ENCODE data around the gene DUSP1.
A peak's percentile ranks its signal among the peaks of the same experiment; 100 is the strongest.

DUSP1 gene

DNA sequence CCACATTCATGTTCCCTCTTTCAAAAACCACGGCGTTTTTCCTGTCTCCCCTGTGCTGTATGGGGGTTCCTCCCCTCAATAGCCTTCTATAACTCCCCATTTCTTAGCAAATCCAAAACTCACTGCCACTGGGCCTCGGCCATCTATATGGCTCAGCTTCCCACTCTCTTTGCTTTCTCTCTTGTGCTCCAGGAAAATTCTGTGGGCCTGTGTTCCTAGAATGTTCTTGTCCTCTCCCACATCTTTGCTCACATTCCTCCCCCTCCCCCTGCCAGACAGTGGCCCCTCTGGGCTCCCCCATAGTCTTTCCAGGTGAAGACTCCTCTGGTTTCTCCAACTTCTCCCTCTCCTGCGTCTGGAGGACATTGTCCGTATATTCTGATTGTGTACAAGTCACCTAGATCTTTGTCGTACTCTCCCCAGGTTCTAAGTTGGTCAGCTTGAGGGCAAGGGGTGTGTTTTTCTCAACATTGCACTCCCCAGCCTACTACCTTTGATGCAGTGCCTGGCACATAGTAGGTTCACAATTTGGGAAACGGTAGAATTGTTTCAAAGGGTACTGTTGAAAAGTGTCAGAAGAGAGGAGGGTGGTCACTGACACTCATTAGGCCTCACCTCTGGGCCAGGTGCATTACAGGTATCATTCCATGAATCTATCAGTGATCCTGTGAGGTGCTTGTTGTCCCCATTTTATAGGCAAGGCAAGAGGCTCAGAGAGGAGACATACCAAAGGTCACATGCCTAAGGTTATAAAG lies 3.7 kb upstream of the DUSP1 start:
- H3K9ac ChIP-seq (ENCODE audit: low read depth, low read length), result peak overlapping the region; percentile 99
- H3K27me3 ChIP-seq (ENCODE audit: control insufficient read depth, insufficient read depth, low read length), result no peaks in the 10 kb centered on the region
- peaks cover 11% of the 10 kb centered on the region for H3K36me3 ChIP-seq (ENCODE audit: insufficient read depth, low read length)
- peaks cover 72% of the 10 kb centered on the region for H3K4me1 ChIP-seq (ENCODE audit: control insufficient read depth, insufficient read depth, low read length)
- H3K4me3 ChIP-seq (ENCODE audit: low read length), result no peak overlapping the region
- H3K9me3 ChIP-seq (replicated peaks; ENCODE audit: low read length), result no peaks in the 10 kb centered on the region
- H3K4me2 ChIP-seq (ENCODE audit: low read length), result no peak overlapping the region

DNA sequence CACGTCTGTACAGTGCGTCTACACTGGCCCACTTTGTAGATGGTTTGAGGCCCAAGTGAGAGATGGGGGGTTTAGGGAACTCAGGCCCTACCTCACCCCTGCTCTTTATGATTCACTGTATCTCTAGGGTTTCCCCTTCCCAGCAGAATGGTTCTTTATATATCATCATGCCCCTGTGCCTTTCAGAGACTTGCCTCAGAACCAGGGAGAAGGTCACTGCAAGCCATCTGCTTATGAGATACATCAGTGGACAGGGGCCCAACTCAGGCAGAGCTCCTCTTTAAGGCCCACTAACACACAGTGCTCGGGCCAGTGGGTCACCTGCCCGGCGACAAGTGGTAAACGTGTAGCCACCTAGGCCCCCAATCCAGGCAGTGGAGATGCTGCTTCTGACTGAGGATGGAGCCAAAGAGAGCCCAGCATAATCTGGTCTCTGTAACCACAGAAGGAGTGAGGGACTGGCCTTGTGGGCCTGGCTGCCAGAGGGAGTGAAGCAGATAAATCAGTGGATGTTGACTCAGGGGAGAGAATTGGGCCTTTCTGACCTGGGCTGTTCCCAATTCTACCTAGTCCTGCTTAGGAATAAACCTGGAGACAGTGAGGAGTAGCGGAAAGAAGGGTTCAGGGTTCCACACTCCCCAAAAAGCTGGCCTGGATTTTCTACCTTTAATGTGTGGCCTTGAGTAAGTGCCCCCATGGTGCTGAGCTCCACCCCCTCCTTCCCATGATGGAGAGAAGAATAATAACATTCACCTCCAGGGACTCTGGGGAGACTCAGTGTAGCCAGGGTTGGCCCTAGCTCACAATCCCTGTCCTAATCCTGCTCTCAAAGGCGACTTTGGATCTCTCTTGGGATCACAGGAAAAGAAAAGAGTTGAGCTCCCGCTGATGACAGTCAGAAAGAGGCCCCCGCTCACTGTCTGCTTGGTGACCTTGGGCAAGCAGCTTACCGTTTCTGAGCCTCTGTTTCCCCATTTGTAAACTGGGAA lies 2.8 kb upstream of the DUSP1 start:
- Histone ChIP-seq H3K36me3 (ENCODE audit: insufficient read depth, low read length) (peaks cover 21% of the 10 kb centered on the region), H3K4me2 (ENCODE audit: low read length) (no peak overlapping the region), H3K27me3 (ENCODE audit: control insufficient read depth, insufficient read depth, low read length) (no peaks in the 10 kb centered on the region), H3K4me1 (ENCODE audit: control insufficient read depth, insufficient read depth, low read length) (peaks cover 68% of the 10 kb centered on the region), H3K4me3 (ENCODE audit: low read length) (peak overlapping the region; percentile 26), H3K9me3 (replicated peaks; ENCODE audit: low read length) (no peaks in the 10 kb centered on the region), H3K9ac (ENCODE audit: low read depth, low read length) (peak overlapping the region; percentile 99)

DNA sequence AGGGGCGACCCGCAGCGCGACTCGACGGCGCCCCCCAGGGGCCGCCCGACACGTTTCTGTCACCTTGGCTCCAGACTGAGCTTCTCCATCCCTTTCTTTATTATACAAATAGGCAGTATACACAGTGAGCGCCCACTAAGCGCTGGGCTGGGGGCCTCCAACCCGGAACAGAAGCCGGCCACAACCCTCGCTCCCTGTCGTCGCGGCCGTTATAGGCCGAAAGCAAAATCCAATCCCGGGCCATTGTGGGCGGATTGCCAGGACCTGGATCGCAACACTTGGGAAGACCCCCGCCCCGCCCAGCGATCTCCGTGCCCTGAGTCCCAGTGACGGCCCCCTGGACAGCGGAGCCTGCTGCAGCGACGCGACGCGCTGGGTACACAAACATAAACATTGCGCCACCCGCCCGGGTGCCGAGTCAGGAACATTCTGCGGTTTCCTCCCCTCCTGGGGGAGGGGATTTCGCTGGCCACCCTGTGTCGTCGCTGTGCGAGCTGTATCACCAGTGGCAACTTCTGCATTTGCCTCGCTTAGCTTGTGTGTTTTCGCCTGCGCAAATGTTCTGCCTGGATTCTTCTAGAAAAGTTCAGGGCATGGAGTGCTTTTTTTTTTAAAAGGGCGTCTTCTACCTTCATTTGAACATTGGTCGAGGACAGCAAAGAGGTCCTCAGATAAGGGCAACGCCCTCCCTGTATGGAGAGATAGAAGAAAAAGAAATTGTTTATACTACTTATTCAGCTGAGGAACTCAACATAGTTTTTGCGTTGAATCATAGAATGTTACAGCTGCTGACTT lies 1.3 kb upstream of the DUSP1 start:
- Histone ChIP-seq H3K4me2 (ENCODE audit: low read length) (peak overlapping the region; percentile 90), H3K9ac (ENCODE audit: low read depth, low read length) (peak overlapping the region; percentile 99), H3K9me3 (replicated peaks; ENCODE audit: low read length) (no peaks in the 10 kb centered on the region), H3K4me1 (ENCODE audit: control insufficient read depth, insufficient read depth, low read length) (peaks cover 54% of the 10 kb centered on the region), H3K4me3 (ENCODE audit: low read length) (peak overlapping the region; percentile 67), H3K36me3 (ENCODE audit: insufficient read depth, low read length) (peaks cover 35% of the 10 kb centered on the region), H3K27me3 (ENCODE audit: control insufficient read depth, insufficient read depth, low read length) (no peaks in the 10 kb centered on the region)

DNA sequence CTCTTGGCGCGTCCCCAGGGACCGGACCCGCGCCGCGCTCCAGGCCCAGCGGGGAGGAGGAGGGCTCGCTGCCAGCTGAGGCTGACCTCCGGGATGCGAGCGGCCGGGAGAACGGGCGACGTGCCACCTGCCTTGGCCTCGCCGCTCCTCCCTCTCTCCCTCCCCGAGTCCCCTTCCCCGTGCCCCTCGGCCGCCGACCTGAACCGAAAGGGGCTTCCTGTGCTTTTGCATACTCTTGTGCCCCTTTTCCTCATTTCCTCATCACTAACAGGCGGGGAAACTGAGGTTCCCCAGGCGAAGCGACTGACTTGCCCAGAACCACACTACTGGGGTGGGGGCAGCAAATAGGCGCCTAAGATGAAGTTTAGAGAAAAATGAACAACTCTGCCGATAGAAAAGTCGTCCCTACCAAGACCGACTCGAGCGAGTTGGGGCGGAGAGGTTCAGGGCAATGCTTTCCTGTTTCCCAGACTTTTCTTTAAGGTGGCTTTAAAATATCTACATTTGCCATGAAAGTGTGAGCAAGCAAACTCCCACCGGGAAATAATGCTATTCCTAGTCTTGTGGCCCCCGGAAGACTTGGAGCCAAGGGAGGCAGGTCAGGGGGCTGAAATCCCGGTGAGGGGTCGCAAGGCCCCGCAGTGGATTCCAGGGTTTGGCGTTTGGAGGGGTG lies 580 bp upstream of the DUSP1 start:
- Histone ChIP-seq H3K27me3 (ENCODE audit: control insufficient read depth, insufficient read depth, low read length) (no peaks in the 10 kb centered on the region), H3K4me2 (ENCODE audit: low read length) (peak overlapping the region; percentile 90), H3K4me1 (ENCODE audit: control insufficient read depth, insufficient read depth, low read length) (peaks cover 50% of the 10 kb centered on the region), H3K9me3 (replicated peaks; ENCODE audit: low read length) (no peaks in the 10 kb centered on the region), H3K9ac (ENCODE audit: low read depth, low read length) (peak overlapping the region; percentile 99), H3K36me3 (ENCODE audit: insufficient read depth, low read length) (peaks cover 36% of the 10 kb centered on the region), H3K4me3 (ENCODE audit: low read length) (peak overlapping the region; percentile 67)

DNA sequence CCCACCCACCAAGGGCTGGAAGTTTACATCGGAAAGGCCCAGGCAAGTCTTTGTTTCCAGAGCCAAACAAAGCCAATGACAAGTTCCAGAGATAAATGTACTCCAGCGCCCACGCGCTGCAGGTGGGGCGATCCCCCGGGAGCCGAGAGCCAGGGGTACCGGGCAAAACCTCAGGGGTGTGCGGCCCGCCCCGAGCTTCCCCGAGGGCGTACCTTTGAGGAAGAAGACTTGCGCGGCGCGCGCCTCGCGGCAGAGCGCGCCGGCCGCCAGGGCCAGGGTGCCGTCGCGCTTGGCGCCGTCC lies 671 bp downstream of the DUSP1 start:
- Histone ChIP-seq H3K9me3 (replicated peaks; ENCODE audit: low read length) (no peaks in the 10 kb centered on the region), H3K4me2 (ENCODE audit: low read length) (peak overlapping the region; percentile 69), H3K4me1 (ENCODE audit: control insufficient read depth, insufficient read depth, low read length) (peaks cover 48% of the 10 kb centered on the region), H3K4me3 (ENCODE audit: low read length) (peak overlapping the region; percentile 79), H3K9ac (ENCODE audit: low read depth, low read length) (peak overlapping the region; percentile 92), H3K36me3 (ENCODE audit: insufficient read depth, low read length) (peaks cover 36% of the 10 kb centered on the region), H3K27me3 (ENCODE audit: control insufficient read depth, insufficient read depth, low read length) (no peaks in the 10 kb centered on the region)

DNA sequence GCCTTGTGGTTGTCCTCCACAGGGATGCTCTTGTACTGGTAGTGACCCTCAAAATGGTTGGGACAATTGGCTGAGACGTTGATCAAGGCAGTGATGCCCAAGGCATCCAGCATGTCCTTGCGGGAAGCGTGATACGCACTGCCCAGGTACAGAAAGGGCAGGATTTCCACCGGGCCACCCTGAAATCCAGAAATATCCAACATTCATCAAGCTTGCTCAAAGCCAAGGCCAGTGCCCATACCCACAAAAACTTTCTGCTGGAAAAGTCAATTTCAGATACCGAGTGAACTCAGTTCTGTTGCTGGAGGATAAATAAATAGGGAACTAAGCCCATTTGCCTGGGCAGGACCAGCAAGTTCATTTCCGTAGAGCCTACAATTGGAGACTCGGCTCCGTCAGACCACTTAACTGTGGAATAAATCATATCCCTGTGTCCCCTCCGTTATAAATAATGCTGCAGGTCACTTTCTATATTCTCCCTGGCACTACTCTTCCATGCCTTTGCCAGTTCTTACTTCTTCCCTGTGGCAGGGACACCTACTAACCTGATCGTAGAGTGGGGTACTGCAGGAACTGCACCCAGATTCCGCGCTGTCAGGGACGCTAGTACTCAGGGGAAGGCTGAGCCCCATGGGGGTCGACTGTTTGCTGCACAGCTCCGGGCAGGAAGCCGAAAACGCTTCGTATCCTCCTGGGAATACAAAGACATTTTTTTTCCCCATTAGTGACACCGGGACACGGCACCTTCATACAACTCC lies 1.2 kb downstream of the DUSP1 start:
- Histone ChIP-seq H3K4me1 (ENCODE audit: control insufficient read depth, insufficient read depth, low read length) (peaks cover 46% of the 10 kb centered on the region), H3K36me3 (ENCODE audit: insufficient read depth, low read length) (peaks cover 36% of the 10 kb centered on the region), H3K4me2 (ENCODE audit: low read length) (peak overlapping the region; percentile 69), H3K9me3 (replicated peaks; ENCODE audit: low read length) (no peaks in the 10 kb centered on the region), H3K27me3 (ENCODE audit: control insufficient read depth, insufficient read depth, low read length) (no peaks in the 10 kb centered on the region), H3K9ac (ENCODE audit: low read depth, low read length) (peak overlapping the region; percentile 92), H3K4me3 (ENCODE audit: low read length) (peak overlapping the region; percentile 79)

DNA sequence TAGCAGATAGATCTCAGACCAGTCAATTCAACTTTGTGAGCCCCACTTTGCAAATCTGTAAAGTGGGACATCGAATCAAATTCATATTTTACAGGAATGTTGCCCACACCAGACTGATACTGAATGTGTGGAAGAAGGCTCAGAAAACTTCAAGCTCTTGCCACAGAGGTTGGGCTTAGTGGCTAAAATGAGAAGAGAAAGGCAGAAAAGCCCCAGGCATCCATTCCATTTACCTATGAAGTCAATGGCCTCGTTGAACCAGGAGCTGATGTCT lies 1.7 kb downstream of the DUSP1 start:
- peaks cover 36% of the 10 kb centered on the region for H3K36me3 ChIP-seq (ENCODE audit: insufficient read depth, low read length)

DNA sequence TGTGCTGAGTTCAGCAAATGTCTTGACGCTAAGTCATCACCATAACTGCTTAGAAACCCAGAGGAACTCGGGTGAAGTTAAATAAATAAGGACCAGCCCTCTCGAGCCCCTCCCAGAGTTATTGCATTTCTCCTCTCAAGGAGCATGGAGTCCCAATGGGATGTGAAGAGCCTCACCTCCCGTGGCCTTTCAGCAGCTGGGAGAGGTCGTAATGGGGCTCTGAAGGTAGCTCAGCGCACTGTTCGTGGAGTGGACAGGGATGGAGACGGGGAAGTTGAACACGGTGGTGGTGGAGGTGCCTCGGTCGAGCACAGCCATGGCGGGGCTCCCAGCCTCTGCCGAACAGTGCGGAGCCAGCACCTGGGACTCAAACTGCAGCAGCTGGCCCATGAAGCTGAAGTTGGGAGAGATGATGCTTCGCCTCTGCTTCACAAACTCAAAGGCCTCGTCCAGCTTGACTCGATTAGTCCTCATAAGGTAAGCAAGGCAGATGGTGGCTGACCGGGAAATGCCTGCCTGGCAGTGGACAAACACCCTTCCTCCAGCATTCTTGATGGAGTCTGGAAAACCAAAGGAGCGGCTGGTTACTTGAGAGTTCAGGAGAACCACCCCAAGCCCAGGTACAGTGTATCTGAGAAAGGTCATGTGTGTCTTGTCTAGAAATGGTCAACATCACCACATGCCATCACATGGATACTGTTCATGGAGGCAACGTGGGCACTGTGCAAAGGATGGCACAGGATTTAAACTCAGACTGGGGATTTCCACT lies 2.2 kb downstream of the DUSP1 start:
- Histone ChIP-seq H3K9me3 (replicated peaks; ENCODE audit: low read length) (no peaks in the 10 kb centered on the region), H3K9ac (ENCODE audit: low read depth, low read length) (peak overlapping the region; percentile 92), H3K4me1 (ENCODE audit: control insufficient read depth, insufficient read depth, low read length) (peaks cover 37% of the 10 kb centered on the region), H3K27me3 (ENCODE audit: control insufficient read depth, insufficient read depth, low read length) (no peaks in the 10 kb centered on the region), H3K4me2 (ENCODE audit: low read length) (peak overlapping the region; percentile 69), H3K36me3 (ENCODE audit: insufficient read depth, low read length) (peaks cover 36% of the 10 kb centered on the region), H3K4me3 (ENCODE audit: low read length) (peak overlapping the region; percentile 79)

More for the DNA sequence above, 1.7 kb downstream of the DUSP1 start:
- Histone ChIP-seq H3K9me3 (replicated peaks; ENCODE audit: low read length) (no peaks in the 10 kb centered on the region), H3K4me1 (ENCODE audit: control insufficient read depth, insufficient read depth, low read length) (peaks cover 43% of the 10 kb centered on the region), H3K9ac (ENCODE audit: low read depth, low read length) (peak overlapping the region; percentile 92), H3K4me3 (ENCODE audit: low read length) (peak overlapping the region; percentile 79), H3K4me2 (ENCODE audit: low read length) (peak overlapping the region; percentile 69), H3K27me3 (ENCODE audit: control insufficient read depth, insufficient read depth, low read length) (no peaks in the 10 kb centered on the region)

DNA sequence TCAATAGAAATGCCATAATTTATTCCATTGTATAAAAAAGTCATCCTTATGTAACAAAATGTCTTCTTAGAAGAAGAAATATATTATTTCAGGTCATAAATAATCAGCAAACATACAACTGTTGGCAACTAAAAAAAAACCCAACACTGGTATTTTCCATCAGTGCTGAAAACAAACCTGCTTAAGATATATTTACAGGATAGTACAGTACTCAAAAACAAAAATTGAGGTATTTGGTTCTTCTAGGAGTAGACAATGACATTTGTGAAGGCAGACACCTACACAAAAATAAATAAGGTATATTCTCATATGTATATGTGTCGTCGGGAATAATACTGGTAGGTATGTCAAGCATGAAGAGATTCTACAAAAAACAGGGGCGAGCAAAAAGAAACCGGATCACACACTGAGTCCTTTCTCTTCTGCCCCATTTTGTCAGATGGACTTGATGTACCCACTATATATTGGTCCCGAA lies 2.9 kb downstream of the DUSP1 start:
- H3K4me2 ChIP-seq (ENCODE audit: low read length), result peak overlapping the region; percentile 69
- peak overlapping the region; percentile 92 for H3K9ac ChIP-seq (ENCODE audit: low read depth, low read length)
- H3K4me1 ChIP-seq (ENCODE audit: control insufficient read depth, insufficient read depth, low read length), result peaks cover 31% of the 10 kb centered on the region
- no peaks in the 10 kb centered on the region for H3K9me3 ChIP-seq (replicated peaks; ENCODE audit: low read length)
- H3K4me3 ChIP-seq (ENCODE audit: low read length), result peak overlapping the region; percentile 79
- H3K36me3 ChIP-seq (ENCODE audit: insufficient read depth, low read length), result peaks cover 36% of the 10 kb centered on the region
- H3K27me3 ChIP-seq (ENCODE audit: control insufficient read depth, insufficient read depth, low read length), result no peaks in the 10 kb centered on the region
